Middle frontal gyrus (tissue), 1 donor: ENCODE results near the gene LCP2.

Experiments used
- DNase-seq: peaks from one replicate; pipeline ENCODE4 v3.0.0-alpha.2; 2015; ENCODE audit warnings: low spot score; ENCODE audit errors: extremely low spot score

The LCP2 gene

DNA sequence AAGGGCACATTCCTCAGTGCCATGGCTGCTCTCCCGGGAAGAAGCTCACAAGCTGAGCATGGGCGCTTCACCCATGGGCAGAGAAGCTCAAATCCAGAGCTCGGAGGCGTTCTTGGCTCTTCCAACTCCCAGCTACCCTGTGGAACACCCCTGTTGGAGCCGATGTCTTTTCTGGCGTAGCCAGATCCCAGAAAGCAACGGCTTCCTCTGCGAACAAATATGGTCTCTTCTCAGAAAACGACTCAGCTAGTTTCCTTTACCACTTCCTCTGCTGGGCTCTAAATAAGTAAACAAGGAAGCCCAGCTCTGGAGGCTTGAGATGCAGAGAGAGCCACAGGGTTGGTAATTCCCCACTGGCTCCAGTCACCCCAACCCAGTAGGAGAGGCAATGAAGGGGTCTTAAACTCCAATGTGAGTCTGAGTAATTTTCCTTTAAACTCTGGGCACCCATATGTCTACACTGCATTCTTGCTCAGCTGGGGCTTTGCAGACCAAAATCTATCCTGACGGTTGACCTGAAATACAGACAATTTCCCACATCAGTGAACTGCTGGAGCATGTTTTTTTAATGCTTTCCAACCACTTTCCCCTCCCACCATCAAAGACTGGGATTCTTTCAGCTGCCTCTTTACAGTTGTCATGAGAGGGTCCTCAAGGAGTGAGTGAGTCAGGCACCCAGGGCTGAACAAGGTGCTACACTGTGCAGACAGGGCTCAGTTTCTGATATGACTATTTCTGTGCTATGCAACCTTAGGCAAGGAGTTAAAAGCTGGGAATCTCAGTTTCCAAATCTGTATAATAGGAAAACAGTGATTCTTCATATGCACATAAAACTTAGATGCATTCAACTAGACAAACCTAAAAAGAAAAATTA is at the start of gene LCP2:
Gene LCP2, minus strand, starts transcription at position 189 of the 874 bp plus-strand sequence. Its CDS starts 166 bp downstream, at position 23.
- DNase-seq: no peak

DNA sequence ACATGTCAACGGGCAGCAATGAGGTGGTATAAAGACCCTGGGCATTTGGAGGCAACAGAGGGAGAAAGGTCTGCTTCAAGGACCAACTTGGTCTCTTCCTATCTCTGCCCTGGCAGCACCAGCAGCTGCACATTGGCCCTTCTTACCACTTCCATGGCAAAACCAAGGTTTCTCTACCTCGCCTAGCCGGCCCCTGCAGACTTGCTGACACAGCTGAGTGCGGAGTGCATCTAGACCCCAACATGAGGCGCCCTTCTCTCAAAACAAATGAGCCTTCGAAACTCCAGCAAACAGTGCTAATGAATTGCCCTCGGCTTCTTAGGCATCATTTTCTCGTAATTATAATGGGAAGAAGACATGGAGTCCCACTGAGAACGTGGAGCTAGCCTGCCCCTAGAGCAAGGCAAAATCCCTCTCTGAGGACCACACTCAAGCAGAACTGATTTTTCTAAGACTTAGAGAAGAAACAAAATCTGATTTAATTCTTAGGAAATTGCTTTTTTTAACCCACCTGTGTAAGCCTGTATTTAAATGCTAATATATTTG is 49.5 kb upstream of the LCP2 start:
- DNase-seq: no peak

DNA sequence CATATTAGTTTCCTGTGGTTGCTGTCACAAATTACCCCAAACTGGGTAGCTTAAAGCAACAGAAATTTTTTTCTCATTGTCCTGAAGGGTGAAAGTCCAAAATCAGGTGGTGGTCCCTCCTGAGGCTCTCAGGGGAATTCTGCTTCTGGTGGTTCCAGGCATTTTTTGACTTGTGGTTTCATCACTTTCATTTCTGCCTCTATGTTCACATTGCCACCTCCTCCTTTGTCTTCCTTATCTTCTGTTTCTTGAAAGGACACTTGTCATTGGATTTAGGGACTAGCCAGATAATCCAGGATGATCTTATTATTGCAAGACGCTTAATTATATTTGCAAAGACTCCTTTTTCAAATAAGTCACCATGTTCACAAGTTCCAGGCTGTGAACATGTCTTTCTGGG is 48.4 kb upstream of the LCP2 start:
- DNase-seq: no peak

DNA sequence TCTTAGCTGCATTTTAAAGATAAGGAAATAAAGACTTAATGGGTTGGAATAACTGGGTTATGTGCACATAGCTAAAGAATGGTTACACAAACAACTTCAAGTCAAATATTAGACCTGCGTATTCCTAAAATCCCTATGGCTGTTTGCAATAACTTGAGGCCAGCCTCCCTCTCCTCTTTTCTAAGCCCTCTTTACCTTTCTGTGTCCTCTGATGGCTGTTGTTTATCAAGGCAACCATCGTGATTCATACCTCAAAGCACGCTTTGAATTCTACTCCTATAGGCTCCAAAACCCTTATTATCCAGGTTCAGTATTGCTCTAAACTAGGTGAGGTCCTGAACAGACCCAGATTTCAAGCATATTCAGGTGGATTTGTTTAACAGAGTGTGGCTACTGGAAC is 45.6 kb upstream of the LCP2 start:
- no peak for DNase-seq

DNA sequence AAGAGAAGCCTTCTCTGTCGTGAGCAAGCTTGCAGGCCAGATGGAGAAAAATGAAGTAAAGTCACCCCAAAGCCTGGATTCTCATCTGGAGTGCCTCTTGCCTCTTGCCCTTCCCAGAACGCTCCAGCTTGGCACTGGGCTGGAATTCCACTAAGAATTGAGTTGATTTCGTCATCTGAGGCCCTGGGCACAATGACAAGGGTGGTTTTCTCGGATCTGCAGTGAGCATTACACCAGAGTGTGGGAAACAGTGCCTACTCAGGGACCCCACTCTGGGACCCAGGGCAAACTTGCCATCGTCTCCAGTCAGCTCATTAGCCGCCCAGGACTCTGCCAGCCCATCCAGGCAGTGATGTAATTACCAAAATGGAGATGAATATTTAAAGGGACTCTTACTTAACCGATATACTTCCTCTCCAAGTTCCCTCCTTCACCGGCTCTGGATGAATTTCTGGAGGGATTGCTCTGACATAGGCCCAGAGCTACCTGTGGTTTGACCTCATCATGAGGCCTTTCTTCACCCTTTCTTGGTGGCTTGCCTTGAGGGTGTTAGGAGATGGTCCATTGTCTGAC is 44.7 kb upstream of the LCP2 start:
- DNase-seq: no peak

DNA sequence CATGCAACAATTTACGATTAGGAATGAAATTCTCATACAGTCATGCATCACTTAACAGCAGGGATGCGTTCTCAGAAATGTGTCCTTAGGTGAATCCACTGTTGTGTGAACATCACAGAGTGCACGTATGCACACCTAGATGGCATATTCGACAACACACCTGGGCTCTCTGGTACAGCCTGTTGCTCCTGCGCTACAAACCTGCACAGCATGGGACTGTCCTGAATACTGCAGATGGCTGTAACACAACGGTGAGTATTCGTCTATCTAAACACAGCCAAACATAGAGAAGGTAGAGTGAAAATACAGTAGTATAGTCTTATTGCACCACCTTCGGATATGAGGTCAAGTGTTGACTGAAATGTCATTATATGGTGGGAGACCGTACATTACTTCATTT is 44.0 kb upstream of the LCP2 start:
- DNase-seq: no peak

- no peak for DNase-seq
Observed at GRCh38 chr5:170339780-170340167, 42.2 kb upstream of the LCP2 start.

DNA sequence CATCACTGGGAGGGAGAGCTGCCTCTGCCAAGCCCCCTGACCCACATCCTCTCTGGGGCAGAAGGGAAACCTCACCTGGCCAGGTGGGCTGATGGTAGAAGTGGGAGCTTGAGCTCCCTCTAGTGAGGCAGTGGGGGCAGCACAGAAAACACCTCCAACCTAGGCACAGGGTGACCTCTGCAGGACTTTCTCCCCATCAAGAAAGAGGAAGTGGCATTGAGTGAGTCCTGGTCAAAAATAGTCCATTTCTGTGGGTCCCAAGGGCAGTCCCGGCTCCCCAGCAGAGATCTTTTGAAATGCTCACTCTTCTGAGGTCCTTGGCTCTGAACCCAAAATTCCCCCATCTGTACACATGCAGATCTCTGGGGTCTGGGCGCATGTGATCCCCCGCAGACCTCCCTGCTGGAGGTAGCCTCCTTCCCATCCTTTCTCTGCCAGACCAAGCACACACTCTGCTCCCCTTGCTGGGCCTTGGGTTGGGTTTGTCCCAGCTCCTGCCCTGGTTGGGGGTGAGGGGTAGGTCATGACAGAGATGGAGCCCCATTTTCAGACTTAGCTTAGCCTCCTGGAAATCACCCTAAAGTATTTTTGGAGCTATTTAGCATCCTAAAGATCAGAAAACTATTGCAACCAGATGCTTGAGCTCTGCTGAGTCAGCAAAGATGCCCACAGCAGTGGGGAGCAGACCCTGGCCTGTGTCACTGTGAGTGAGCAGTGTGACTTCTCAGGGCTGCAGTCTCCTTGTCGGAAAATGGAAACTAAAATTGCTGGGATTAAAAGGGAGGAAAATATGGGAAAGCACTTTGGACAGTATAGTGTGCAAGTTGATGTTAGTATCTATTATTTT is 41.6 kb upstream of the LCP2 start:
- DNase-seq: no peak

- DNase-seq: no peak
Observed at GRCh38 chr5:170338291-170338690, 40.7 kb upstream of the LCP2 start.

- no peak for DNase-seq
Observed at GRCh38 chr5:170337045-170337733, 39.6 kb upstream of the LCP2 start.

DNA sequence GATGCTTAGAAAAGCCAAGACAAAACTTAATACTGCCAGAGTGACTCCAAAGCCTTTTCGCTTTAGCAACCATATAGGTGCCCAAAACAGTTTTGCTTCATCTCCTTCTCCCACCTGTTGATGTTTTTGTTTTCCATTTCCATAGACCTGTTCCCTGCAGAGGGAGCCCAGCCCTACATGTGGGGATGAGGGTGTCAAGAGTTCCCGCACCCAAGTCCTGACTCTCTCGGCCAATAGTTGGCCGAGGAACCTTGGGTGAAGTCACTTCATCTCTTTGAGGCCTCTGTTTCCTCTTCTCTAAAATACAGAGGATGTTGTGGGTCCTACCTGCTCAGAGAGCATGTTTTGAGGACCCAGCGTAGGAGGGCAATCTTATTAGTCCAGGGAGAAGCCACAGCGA is 38.5 kb upstream of the LCP2 start:
- no peak for DNase-seq

DNA sequence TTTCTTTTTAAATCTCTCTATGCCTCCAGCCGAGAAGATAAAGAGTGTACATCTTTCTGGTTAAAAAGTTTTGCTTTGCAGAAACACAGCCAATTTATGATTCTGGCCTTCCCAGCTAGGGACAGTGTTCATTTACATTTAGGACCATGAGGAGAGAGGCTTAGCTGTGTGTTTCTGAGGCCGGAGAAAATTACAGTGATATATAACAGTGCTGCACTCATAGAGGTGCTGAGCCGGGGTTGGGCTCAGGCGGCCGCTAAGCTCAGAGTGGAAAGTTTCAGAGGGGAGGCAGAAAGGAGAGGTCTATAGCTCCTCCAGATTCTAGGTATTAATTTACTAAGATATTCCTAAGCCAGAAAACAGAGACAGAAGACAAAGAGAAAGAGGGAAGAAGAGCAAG is 37.0 kb upstream of the LCP2 start:
- DNase-seq: no peak

DNA sequence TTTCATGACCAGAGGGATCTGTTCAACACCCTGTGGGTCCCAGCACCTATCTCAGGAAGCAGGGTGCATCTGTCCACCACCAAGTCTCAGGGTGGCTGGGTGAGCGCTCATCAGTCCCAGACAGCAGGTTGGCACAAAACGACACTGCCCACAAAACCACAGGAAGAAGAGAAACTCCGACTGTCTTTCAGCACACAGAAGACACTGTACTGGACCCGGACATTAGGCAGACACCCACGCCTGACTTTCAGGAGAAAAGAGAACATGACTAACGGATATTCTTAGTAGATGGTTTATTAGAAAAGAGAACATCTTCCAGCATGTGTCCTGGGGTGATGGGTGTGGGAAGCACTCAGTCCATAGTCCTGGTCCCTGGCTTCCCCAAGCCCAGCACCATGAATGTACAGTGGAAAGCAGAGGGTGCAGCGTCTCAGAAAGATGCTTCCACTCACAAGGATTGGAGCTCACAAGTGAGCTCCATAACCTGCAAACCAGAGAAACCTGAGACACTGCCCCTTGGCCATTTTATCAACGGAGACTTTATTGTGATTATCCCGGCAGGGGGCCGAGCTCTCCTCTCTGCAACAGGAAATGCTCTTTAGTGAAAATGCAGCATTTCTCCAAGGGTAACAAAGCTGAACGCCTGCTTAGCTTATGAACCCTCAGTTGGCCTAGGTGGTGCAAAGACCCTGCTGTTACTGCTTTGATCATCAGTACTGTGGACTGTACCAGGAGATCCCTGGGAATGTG is 35.8 kb upstream of the LCP2 start:
- DNase-seq: no peak

DNA sequence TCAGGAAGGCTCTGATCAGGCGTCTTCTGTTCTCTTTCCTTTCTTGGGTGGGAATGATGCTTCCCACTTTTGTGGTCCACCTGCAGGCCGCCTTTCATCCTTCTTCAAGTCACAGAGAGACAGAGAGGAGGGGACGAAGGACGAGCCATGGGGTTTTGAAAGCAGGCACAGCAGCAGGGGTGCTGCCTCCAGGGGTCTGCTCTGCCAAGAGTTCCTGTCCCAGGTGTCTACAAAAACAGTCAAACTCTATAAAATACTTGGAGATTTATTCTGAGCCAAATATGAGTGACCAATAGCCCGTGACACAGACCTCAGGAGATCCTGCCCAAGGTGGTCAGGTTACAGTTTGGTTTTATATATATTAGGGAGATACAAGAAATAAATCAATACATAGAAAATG is 34.5 kb upstream of the LCP2 start:
- DNase-seq: no peak

GRCh38 chr5:170330568-170331054 is 33.0 kb upstream of the LCP2 start:
- DNase-seq: no peak

DNA sequence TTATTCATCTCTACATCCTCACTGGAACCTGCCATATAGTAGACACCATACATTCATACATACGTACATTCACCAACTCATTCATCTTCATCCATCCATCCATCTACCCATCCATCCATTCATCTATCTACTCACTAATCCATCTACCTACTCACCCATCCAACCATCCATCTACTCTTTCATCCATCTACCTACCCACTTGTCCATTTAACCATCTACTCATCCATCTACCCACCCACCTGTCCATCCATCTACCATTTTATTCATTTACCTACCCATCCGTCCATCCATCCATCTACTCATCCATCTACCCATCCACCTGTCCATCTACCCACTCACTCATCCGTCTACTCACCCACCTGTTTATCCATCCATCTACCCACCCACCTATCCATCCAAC is 31.9 kb upstream of the LCP2 start:
- no peak for DNase-seq

DNA sequence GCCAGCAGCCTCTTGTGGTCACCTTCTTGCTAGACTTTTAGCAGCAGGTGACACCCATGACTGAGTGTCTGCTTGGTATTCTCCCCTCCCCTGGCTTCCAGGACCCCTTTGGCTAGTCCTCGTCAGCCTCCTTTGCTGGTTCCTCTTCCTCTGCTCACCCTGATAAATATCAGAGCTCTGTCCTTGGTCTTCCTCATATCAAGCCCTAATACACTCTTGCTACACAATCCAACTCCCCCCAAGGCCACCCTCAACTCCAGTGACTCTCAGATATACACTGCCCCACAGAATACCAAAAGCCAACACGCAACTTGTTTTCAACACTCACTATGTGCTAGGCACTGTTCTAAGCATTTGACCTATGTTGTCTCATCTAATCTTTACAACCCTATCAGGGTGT is 30.3 kb upstream of the LCP2 start:
- no peak for DNase-seq

DNA sequence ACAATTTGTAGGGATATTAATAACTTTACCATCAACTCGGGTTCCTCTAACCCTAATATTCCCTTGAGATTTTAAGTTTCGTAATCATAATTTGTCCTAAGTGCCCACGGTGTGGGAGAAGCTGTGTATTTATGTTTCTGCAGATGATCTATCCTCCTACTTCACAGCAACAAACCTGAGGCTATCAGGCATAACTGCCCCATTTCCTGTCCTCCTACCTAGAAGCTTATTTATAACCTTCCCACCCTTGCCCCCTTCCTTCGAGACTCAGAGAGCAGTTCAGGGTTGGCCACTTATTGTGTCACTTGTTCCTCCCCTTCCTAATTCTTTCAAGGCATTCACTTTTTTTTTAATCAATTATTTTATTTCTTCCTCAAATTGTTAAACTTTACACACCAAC is 29.6 kb upstream of the LCP2 start:
- DNase-seq: no peak

DNA sequence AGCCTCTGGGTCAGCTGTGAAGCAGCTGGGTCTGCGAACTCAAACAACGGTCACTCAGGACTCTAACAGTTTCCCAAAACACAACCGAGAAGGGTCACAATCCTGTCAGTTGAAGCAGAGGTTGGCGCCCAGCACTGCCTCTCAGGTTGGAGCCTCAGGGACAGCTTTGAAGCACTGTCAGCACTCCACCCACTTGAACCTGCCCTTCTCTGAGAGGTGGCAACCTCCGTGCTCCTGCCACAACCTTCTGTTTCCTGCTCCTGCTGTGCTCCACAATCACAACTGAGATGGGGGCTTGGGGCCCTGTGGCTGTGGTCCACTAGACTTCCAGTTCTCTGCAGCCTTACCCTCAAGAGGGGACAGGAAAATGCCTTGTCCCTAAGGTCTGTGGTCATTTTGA is 21.7 kb upstream of the LCP2 start:
- DNase-seq: no peak

DNA sequence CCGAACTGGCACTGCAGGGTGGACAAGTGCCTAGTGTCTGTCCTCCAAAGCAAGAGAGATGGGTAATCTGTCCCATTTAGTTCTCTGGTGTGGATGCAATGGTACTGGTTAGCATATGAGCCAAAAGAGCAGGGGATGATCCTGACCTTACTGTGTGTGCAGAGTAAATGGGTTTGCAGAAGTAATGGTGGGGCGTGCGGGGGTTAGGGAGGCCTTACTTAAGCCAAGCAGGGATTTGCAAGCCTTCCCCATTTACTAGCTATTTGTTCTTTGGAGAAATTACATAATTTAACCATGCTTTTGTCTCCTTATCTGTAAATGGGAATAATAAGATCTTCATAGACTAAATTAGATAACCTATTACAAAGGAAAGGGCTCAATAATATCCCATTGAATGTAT is 19.9 kb upstream of the LCP2 start:
- DNase-seq: no peak
